Stomach smooth muscle (tissue), 2 donors: ENCODE measurements around the gene NUMBL.

ENCODE experiments used
- H3K27ac ChIP-seq: one replicate; pipeline ENCODE4 v1.7.0; 2013; ENCODE audit warnings: mild to moderate bottlenecking, low read length, inconsistent platforms
- H3K27me3 ChIP-seq, 2 donors: one replicate each; pipeline ENCODE4 v1.7.0; 2013; ENCODE audit warnings: low read length in 2 of 2; ENCODE audit not compliant: insufficient read depth in 2 of 2, control insufficient read depth in 1 of 2
- H3K36me3 ChIP-seq, 2 donors: one replicate each; pipeline ENCODE4 v1.7.0; 2013; ENCODE audit warnings: low read length in 2 of 2; ENCODE audit not compliant: control insufficient read depth in 2 of 2, insufficient read depth in 2 of 2
- H3K4me1 ChIP-seq: one replicate; pipeline ENCODE4 v1.7.0; 2013; ENCODE audit warnings: low read length; ENCODE audit not compliant: control insufficient read depth, insufficient read depth
- H3K4me3 ChIP-seq, 2 donors: one replicate each; pipeline ENCODE4 v1.7.0; 2013; ENCODE audit warnings: low read length in 2 of 2
- H3K9ac ChIP-seq, 2 donors: one replicate each; pipeline ENCODE4 v1.7.0; 2013; ENCODE audit warnings: low read length in 2 of 2, mild to moderate bottlenecking in 1 of 2
- H3K9me3 ChIP-seq, 2 donors: one replicate each; pipeline ENCODE4 v1.7.0; 2013; ENCODE audit warnings: low read length in 2 of 2; ENCODE audit not compliant: control insufficient read depth in 2 of 2
- donor health status: healthy.
- donor health status: Pancreatic carcinoma.

Gene NUMBL

DNA sequence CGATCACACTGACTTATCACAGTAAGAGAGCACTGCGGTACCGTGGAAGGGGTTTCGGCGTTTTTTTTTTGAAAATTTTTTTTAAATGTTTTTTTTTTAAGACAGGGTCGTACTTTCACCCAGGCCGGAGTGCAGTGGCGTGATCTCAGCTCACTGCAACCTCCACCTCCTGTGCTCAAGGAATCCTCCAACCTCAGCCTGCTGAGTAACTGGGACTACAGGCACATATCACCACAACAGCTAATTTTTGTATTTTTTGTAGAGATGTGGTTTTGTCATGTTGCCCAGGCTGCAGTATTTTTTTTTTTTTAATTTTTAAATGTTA lies 70.3 kb downstream of the NUMBL start:
- Histone ChIP-seq H3K4me1 (no peaks in the 10 kb centered on the region), H3K4me3 (no peak overlapping the region), H3K27me3 (peaks cover 2 to 3% of the 10 kb centered on the region in 2 donors), H3K27ac (no peak overlapping the region), H3K9ac (no peak overlapping the region), H3K9me3 (no peaks in the 10 kb centered on the region), H3K36me3 (peaks cover 21% of the 10 kb centered on the region in 2 donors)

DNA sequence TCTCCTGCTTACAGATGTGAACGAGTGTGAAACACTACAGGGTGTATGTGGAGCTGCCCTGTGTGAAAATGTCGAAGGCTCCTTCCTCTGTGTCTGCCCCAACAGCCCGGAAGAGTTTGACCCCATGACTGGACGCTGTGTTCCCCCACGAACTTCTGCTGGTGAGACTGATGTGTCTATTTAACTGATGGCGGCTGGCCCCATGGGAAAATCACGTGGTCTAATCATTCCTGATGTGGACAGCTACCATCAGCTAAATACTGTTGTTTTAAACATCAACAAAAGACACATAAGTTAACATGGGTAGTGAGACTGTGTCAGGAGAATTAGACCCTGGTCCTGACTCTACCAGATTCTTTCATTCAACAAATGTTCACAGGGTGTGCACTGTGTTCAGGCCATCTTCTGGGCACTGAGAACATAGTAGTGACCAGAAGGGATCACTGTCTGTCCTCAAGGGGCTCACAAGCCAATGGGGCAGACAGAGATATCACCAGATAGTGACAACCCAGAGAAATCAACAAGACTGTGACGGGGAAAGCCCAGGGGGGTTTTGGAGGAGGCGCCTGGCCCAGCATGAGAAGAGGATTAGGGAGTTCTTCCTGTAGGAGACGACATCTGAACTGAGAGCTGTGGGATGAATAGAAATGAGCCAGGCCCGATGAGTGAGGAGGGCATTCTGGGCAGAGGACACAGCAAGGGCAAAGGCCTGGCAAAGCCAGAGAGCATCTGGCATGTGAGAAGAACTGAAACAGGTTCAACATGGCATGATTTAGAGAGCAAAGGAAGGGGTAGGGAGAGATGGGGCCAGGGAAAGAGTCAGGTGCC lies 70.9 kb downstream of the NUMBL start:
- Histone ChIP-seq H3K4me3 (no peak overlapping the region), H3K27ac (no peak overlapping the region), H3K9me3 (no peaks in the 10 kb centered on the region), H3K4me1 (peaks cover 2% of the 10 kb centered on the region), H3K9ac (no peak overlapping the region), H3K36me3 (peaks cover 21% of the 10 kb centered on the region in 2 donors), H3K27me3 (peaks cover 2 to 6% of the 10 kb centered on the region in 2 donors)

DNA sequence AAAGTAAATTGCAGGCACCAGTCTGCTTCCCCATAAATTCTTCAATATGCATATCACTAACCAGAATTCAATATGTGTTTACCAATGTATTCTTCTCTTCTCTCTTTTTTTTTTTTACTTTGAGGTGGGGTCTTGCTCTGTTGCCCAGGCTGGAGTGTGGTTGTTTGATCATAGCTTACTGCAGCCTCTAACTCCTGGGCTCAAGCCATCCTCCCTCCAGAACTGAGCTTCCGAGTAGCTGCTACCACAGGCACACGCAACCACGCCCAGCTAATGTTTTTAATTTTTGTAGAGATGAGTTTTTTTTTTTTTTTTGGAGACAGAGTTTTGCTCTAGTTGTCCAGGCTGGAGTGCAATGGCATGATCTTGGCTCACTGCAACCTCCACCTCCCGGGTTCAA lies 72.5 kb downstream of the NUMBL start:
- peaks cover 10 to 19% of the 10 kb centered on the region in 2 donors for H3K27me3 ChIP-seq
- no peak overlapping the region for H3K27ac ChIP-seq
- H3K4me3 ChIP-seq = no peak overlapping the region
- H3K36me3 ChIP-seq = peaks cover 17% of the 10 kb centered on the region in 2 donors
- H3K9me3 ChIP-seq = no peaks in the 10 kb centered on the region
- H3K4me1 ChIP-seq = peaks cover 14% of the 10 kb centered on the region
- no peak overlapping the region for H3K9ac ChIP-seq

DNA sequence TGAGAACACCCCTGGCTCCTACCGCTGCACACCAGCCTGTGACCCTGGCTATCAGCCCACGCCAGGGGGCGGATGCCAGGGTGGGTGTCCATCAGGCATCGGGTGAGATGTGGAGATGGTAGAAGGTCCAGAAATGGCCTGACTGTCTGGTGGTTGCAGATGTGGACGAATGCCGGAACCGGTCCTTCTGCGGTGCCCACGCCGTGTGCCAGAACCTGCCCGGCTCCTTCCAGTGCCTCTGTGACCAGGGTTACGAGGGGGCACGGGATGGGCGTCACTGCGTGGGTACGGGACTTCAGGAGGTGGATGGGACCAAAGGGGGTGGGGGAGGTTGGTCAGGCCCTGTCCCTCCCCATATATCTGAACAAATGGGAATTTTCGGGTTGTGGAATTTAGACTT lies 73.5 kb downstream of the NUMBL start:
- H3K4me3 ChIP-seq = no peak overlapping the region
- H3K4me1 ChIP-seq = peaks cover 14% of the 10 kb centered on the region
- H3K36me3 ChIP-seq = peaks cover 14 to 16% of the 10 kb centered on the region in 2 donors
- peaks cover 9 to 20% of the 10 kb centered on the region in 2 donors for H3K27me3 ChIP-seq
- no peak overlapping the region for H3K27ac ChIP-seq
- no peaks in the 10 kb centered on the region for H3K9me3 ChIP-seq
- no peak overlapping the region for H3K9ac ChIP-seq

DNA sequence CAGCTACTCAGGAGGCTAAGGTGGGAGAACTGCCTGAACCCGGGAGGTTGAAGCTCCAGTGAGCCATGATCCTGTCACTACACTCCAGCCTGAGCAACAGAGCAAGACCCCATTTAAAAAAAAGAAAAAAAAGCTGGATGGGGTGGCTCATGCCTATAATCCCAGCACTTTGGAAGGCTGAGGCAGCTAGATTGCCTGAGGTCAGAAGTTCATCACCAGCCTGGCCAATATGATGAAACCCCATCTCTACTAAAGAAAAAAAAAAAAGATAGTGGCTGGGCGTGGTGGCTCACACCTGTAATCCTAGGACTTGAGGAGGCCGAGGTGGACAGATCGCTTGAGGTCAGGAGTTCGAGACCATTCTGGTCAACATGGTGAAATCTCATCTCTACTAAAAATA lies 74.3 kb downstream of the NUMBL start:
- Histone ChIP-seq H3K36me3 (peaks cover 9 to 14% of the 10 kb centered on the region in 2 donors), H3K9ac (no peak overlapping the region), H3K9me3 (no peaks in the 10 kb centered on the region), H3K27me3 (peaks cover 8 to 20% of the 10 kb centered on the region in 2 donors), H3K4me3 (no peak overlapping the region), H3K27ac (no peak overlapping the region), H3K4me1 (peaks cover 14% of the 10 kb centered on the region)
